ENCODE data around the gene CPB2.

Gene CPB2

DNA sequence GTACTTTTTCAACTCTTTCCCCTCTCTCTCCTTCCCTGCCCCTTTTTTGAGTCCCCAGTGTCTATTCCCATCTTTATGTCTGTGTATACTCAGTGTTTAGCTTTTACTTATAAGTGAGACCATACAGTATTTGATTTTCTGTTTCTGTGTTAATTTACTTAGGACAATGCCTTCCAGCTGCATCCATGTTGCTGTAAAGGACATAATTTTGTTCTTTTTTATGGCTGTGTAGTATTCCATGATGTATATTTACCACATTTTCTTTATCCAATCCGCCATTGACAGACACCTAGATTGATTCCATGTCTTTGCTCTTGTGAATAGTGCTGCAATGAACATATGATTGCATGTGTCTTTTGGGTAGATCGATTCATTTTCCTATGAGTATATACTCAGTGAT is 41.5 kb downstream of the CPB2 start:
- Histone ChIP-seq H3F3A (ENCODE audit: control insufficient read depth, insufficient read depth) (no peaks in the 10 kb centered on the region), H3K79me2 (ENCODE audit: control insufficient read depth, low read length) (no peaks in the 10 kb centered on the region), H3K4me2 (ENCODE audit: low read length) (no peak overlapping the region), H3K27ac (ENCODE audit: low read depth, low read length) (no peak overlapping the region), H3K27me3 (ENCODE audit: control insufficient read depth, low read length) (no peaks in the 10 kb centered on the region), H4K20me1 (ENCODE audit: control insufficient read depth, insufficient read depth, low read depth, low read length) (no peaks in the 10 kb centered on the region), H3K9me3 (ENCODE audit: control insufficient read depth, insufficient read depth, low read length) (no peaks in the 10 kb centered on the region), H3K4me3 (ENCODE audit: low read length) (no peak overlapping the region), H3K9me2 (replicated peaks; ENCODE audit: control insufficient read depth, low read length) (no peaks in the 10 kb centered on the region), H3K4me1 (ENCODE audit: control insufficient read depth, low read length) (no peaks in the 10 kb centered on the region), H3K36me3 (ENCODE audit: control insufficient read depth, low read length) (no peaks in the 10 kb centered on the region)
- no peak for TF ChIP-seq EZH2phosphoT487 (IDR thresholded peaks at IDR 0.05; ENCODE audit: borderline replicate concordance, low read length)
- TF ChIP-seq, protein P1, sequence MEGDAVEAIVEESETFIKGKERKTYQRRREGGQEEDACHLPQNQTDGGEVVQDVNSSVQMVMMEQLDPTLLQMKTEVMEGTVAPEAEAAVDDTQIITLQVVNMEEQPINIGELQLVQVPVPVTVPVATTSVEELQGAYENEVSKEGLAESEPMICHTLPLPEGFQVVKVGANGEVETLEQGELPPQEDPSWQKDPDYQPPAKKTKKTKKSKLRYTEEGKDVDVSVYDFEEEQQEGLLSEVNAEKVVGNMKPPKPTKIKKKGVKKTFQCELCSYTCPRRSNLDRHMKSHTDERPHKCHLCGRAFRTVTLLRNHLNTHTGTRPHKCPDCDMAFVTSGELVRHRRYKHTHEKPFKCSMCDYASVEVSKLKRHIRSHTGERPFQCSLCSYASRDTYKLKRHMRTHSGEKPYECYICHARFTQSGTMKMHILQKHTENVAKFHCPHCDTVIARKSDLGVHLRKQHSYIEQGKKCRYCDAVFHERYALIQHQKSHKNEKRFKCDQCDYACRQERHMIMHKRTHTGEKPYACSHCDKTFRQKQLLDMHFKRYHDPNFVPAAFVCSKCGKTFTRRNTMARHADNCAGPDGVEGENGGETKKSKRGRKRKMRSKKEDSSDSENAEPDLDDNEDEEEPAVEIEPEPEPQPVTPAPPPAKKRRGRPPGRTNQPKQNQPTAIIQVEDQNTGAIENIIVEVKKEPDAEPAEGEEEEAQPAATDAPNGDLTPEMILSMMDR (IDR thresholded peaks at IDR 0.05; ENCODE audit: low read depth, low read length, poor library complexity, severe bottlenecking), result no peak

DNA sequence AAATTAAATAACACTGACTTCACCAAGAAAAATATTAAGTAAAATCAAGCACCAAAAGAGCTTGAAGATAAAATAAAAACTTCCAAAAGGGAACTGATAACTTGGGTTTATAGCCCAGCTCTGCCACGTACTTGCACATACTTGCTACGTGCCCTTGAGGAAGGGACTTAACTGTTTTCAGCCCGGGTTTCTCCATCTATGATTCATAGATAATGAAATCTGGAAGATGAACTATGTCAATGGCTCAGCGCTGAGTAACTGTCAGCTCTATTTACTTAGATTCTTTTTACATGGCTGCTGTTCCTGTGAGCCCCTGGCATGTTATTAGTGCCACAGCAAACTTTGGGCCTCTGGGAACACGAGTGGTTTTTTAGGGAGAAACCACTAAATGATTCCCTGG is 42.6 kb downstream of the CPB2 start:
- no peak overlapping the region for H3K27ac ChIP-seq (ENCODE audit: low read depth, low read length)
- H3K9me2 ChIP-seq (replicated peaks; ENCODE audit: control insufficient read depth, low read length), result no peaks in the 10 kb centered on the region
- no peaks in the 10 kb centered on the region for H3K36me3 ChIP-seq (ENCODE audit: control insufficient read depth, low read length)
- no peaks in the 10 kb centered on the region for H3K27me3 ChIP-seq (ENCODE audit: control insufficient read depth, low read length)
- TF ChIP-seq, protein P1 (IDR thresholded peaks at IDR 0.05; ENCODE audit: low read depth, low read length, poor library complexity, severe bottlenecking), result no peak
- no peak for TF ChIP-seq EZH2phosphoT487 (IDR thresholded peaks at IDR 0.05; ENCODE audit: borderline replicate concordance, low read length)
- no peaks in the 10 kb centered on the region for H3K79me2 ChIP-seq (ENCODE audit: control insufficient read depth, low read length)
- no peaks in the 10 kb centered on the region for H3F3A ChIP-seq (ENCODE audit: control insufficient read depth, insufficient read depth)
- peaks cover 4% of the 10 kb centered on the region for H3K4me1 ChIP-seq (ENCODE audit: control insufficient read depth, low read length)
- H4K20me1 ChIP-seq (ENCODE audit: control insufficient read depth, insufficient read depth, low read depth, low read length), result no peaks in the 10 kb centered on the region
- no peaks in the 10 kb centered on the region for H3K9me3 ChIP-seq (ENCODE audit: control insufficient read depth, insufficient read depth, low read length)
- no peak overlapping the region for H3K4me3 ChIP-seq (ENCODE audit: low read length)
- H3K4me2 ChIP-seq (ENCODE audit: low read length), result no peak overlapping the region

DNA sequence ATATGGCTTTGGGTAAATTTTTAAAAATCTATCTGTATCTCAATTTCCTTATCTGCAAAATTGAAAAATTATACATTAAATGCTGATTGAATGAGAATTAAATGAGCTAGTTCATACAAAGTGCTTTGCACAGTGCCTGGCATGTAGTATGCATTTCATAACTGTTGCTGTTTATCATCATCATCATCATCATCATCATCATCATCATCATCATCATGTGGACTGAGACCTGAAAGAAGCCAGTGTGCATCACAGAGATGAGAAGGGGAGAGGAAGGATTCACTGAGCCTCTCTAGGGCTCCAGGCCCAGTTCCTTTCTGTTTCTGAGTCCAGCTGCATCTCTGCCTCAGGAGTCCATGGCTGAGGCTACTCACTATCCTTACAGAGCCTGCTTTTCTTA is 45.4 kb downstream of the CPB2 start:
- Histone ChIP-seq H3K4me3 (ENCODE audit: low read length) (no peak overlapping the region), H3K36me3 (ENCODE audit: control insufficient read depth, low read length) (no peaks in the 10 kb centered on the region), H3K4me2 (ENCODE audit: low read length) (no peak overlapping the region), H4K20me1 (ENCODE audit: control insufficient read depth, insufficient read depth, low read depth, low read length) (no peaks in the 10 kb centered on the region), H3K4me1 (ENCODE audit: control insufficient read depth, low read length) (peaks cover 12% of the 10 kb centered on the region), H3K9me2 (replicated peaks; ENCODE audit: control insufficient read depth, low read length) (no peaks in the 10 kb centered on the region), H3K27me3 (ENCODE audit: control insufficient read depth, low read length) (no peaks in the 10 kb centered on the region), H3F3A (ENCODE audit: control insufficient read depth, insufficient read depth) (no peaks in the 10 kb centered on the region), H3K79me2 (ENCODE audit: control insufficient read depth, low read length) (no peaks in the 10 kb centered on the region), H3K27ac (ENCODE audit: low read depth, low read length) (no peak overlapping the region), H3K9me3 (ENCODE audit: control insufficient read depth, insufficient read depth, low read length) (no peaks in the 10 kb centered on the region)
- TF ChIP-seq, protein P1 (IDR thresholded peaks at IDR 0.05; ENCODE audit: low read depth, low read length, poor library complexity, severe bottlenecking), result no peak
- no peak for TF ChIP-seq EZH2phosphoT487 (IDR thresholded peaks at IDR 0.05; ENCODE audit: borderline replicate concordance, low read length)

DNA sequence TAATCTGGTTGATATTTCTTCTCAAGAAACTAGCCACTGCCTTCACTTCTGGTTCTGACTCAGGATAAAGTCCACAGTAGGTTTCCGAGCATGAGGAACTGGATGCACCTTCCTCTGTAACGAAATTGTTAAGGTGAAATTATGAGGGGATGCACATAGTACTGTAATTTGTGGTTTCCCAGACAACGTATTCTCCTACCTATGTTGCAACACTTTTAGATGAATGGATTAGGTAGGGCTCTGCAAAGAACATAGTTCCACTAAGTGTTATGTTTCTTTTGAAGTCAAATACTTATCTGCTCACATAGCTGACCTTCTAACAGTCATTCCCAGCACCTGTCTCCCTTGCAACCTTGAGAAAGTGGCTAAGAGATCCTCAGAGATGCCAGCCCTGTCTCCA is 46.6 kb downstream of the CPB2 start:
- Histone ChIP-seq H3K9me2 (replicated peaks; ENCODE audit: control insufficient read depth, low read length) (no peaks in the 10 kb centered on the region), H3F3A (ENCODE audit: control insufficient read depth, insufficient read depth) (no peaks in the 10 kb centered on the region), H3K4me2 (ENCODE audit: low read length) (no peak overlapping the region), H3K4me3 (ENCODE audit: low read length) (no peak overlapping the region), H4K20me1 (ENCODE audit: control insufficient read depth, insufficient read depth, low read depth, low read length) (no peaks in the 10 kb centered on the region), H3K36me3 (ENCODE audit: control insufficient read depth, low read length) (no peaks in the 10 kb centered on the region), H3K4me1 (ENCODE audit: control insufficient read depth, low read length) (peaks cover 21% of the 10 kb centered on the region), H3K79me2 (ENCODE audit: control insufficient read depth, low read length) (peaks cover 10% of the 10 kb centered on the region), H3K27ac (ENCODE audit: low read depth, low read length) (no peak overlapping the region), H3K9me3 (ENCODE audit: control insufficient read depth, insufficient read depth, low read length) (no peaks in the 10 kb centered on the region), H3K27me3 (ENCODE audit: control insufficient read depth, low read length) (no peaks in the 10 kb centered on the region)
- TF ChIP-seq EZH2phosphoT487 (IDR thresholded peaks at IDR 0.05; ENCODE audit: borderline replicate concordance, low read length), result no peak
- TF ChIP-seq, protein P1 (IDR thresholded peaks at IDR 0.05; ENCODE audit: low read depth, low read length, poor library complexity, severe bottlenecking), result no peak

Measured in DOHH2 (cell line).